Brain microvascular endothelial cell (primary cell): ENCODE data around the gene NYAP1.
A peak's percentile ranks its signal among the peaks of the same experiment; 100 is the strongest.
"Not testable (repeated sequence)": the region's sequence is repeated elsewhere in the genome, so short reads cannot be mapped to it uniquely, and the experiment has no call there.

Source experiments
- DNase-seq: peaks from one replicate; pipeline ENCODE4 v3.0.0-alpha.2; 2020
- H3K27ac ChIP-seq: fragments of 250-450 bp; sonication (Bioruptor Pico); 2 replicates; pipeline ENCODE4 v1.5.1; 2020; ENCODE audit warnings: mild to moderate bottlenecking, moderate library complexity
- H3K27me3 ChIP-seq: fragments of 250-450 bp; sonication (Bioruptor Pico); replicated peaks from 2 replicates; pipeline ENCODE4 v1.5.1; 2020; ENCODE audit warnings: mild to moderate bottlenecking
- H3K36me3 ChIP-seq: fragments of 250-450 bp; sonication (Bioruptor Pico); replicated peaks from 2 replicates; pipeline ENCODE4 v1.5.1; 2020; ENCODE audit warnings: mild to moderate bottlenecking
- H3K4me3 ChIP-seq: 2 replicates; pipeline ENCODE4 v1.5.1; 2011; ENCODE audit warnings: low read depth, mild to moderate bottlenecking, control low read depth, low read length, moderate library complexity
- in situ Hi-C: cut with HindIII; loops from 2 replicates; pipeline ENCODE4 v1.10.0; 2017; ENCODE audit warnings: low sequenced_read_pairs, low pct_ligation_motif_present
- TF ChIP-seq, protein P1 (sequence below): IDR thresholded peaks from 2 replicates; pipeline ENCODE4 v1.5.1; 2011; ENCODE audit warnings: low read depth, mild to moderate bottlenecking, moderate library complexity, low read length, control low read depth, inconsistent platforms; ENCODE audit errors: missing control alignments

NYAP1 gene

DNA sequence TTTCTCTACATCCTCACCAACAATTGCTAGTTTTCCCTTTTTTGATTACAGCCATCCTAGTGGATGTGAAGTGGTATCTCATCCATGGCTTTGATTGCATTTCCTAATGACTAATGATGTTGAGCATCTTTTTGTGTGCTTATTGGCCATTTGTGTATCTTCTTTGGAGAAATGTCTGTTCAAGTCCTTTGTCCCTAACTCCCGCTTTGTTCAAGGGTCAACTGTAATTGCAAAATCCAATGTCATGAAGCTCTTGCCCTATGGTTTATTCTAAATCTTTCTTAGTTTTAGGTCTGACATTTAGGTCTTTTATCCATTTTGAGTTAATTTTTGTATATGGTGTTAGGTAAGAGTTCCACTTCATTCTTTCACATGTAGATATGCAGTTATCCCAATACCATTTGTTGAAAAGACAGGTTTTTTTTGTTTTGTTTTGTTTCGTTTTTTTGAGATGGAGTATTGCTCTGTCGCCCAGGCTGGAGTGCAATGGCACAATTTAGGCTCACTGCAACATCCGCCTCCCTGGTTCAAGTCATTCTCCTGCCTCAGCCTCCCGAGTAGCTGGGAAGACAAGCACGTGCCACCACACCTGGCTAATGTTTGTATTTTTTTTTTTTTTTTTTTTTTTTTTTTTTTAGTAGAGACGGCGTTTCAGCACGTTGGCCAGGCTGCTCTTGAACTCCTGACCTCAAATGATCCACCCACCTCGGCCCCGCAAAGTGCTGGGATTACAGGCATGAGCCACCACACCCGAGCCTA is 44.6 kb downstream of the NYAP1 start:
- H3K27ac ChIP-seq, H3K27me3 ChIP-seq, in situ Hi-C loops, H3K4me3 ChIP-seq, H3K36me3 ChIP-seq, DNase-seq: not testable (repeated sequence)

DNA sequence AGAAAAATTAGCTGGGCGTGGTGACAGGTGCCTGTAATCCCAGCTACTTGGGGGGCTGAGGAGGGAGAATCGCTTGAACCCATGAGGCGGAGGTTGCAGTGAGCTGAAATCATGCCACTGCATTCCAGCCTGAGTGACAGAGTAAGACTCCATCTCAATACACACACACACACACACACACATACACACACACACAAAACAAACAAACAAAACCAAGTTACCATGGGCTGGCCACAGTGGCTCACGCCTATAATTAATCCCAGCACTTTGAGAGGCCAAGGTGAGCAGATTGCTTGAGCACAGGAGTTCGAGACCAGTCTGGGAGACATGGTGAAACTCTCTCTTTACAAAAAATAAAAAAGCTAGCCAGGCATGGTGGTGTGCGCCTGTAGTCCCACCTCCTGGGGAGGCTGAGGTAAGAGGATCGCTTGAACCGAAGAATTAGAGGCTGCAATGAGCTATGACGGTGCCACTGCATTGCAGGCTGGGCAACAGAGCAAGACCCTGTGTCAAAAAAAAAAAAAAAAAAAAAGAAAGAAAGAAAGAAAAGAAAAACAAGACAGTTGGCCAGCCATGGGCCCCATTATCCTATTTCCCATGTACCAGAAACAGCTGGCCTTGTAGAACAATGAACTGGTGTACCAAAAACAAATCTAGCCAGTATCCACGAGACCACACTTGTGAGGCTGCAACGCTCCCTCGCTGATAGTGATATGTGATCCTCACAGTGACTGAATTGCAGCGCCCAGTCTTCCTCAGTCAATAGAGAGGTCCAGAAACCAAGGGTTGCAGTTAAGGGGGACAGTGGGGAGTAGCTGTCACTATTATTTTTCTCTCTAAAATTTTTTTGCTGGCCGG is 48.7 kb downstream of the NYAP1 start:
- in situ Hi-C loops: no loop called here
- Histone ChIP-seq H3K27ac (no peak overlapping the region), H3K27me3 (no peaks in the 10 kb centered on the region), H3K4me3 (no peak overlapping the region), H3K36me3 (no peaks in the 10 kb centered on the region)
- TF ChIP-seq, protein P1, sequence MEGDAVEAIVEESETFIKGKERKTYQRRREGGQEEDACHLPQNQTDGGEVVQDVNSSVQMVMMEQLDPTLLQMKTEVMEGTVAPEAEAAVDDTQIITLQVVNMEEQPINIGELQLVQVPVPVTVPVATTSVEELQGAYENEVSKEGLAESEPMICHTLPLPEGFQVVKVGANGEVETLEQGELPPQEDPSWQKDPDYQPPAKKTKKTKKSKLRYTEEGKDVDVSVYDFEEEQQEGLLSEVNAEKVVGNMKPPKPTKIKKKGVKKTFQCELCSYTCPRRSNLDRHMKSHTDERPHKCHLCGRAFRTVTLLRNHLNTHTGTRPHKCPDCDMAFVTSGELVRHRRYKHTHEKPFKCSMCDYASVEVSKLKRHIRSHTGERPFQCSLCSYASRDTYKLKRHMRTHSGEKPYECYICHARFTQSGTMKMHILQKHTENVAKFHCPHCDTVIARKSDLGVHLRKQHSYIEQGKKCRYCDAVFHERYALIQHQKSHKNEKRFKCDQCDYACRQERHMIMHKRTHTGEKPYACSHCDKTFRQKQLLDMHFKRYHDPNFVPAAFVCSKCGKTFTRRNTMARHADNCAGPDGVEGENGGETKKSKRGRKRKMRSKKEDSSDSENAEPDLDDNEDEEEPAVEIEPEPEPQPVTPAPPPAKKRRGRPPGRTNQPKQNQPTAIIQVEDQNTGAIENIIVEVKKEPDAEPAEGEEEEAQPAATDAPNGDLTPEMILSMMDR: no peak
- no peak for DNase-seq

DNA sequence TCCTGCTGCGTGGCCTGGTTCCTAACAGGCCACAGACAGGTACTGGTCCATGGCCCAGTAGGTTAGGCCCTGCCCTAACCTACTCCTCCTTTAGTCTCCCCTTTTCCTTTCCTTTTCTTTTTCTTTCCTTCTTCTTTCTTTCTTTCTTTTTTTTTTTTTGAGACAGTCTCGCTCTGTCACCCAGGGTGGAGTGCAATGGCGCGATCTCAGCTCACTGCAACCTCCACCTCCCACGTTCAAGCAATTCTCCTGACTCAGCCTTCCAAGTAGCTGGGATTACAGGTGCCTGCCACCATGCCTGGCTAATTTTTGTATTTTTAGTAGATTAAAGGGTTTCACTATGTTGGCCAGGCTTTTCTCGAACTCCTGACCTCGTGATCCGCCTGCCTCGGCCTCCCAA is 52.3 kb downstream of the NYAP1 start:
- H3K27ac ChIP-seq, H3K4me3 ChIP-seq, DNase-seq, H3K36me3 ChIP-seq, in situ Hi-C loops, H3K27me3 ChIP-seq: not testable (repeated sequence)

DNA sequence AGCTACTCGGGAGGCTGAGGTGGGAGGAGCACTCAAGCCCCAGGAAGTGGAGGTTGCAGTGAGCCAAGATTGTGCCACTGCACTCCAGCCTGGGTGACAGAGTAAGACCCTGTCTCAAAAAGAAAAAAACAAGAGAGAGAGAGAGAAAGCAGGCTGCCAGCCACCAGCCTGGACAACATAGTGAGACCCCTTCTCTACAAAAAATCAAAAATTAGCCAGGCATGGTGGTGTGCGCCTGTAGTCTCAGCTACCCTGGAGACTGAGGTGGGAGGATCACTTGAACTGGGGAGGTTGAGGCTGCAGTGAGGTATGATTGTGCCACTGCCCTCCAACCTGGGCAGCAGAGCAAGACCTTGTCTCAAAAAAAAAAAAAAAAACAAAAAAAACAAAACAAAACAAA is 53.0 kb downstream of the NYAP1 start:
- H3K27me3 ChIP-seq, H3K27ac ChIP-seq, DNase-seq, H3K36me3 ChIP-seq, H3K4me3 ChIP-seq, in situ Hi-C loops: not testable (repeated sequence)

DNA sequence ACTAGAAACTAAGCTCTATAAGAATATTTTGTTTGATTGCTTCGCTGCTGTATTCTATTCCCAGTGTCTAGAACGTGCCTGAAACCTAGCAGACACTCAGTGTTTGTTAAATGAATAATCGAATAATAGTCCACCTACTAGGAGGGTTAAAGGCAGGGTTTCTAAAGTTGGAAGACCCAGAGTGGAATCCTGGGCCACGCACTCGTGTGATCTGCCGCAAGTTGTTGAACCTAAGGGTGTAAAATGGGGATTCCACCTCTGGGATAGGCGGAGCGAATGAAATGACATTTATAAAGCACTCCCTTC is 54.6 kb downstream of the NYAP1 start:
- Histone ChIP-seq H3K27me3 (no peaks in the 10 kb centered on the region), H3K4me3 (peak overlapping the region; percentile 45), H3K27ac (no peak overlapping the region), H3K36me3 (no peaks in the 10 kb centered on the region)
- no peak for DNase-seq
- in situ Hi-C loops: no loop called here
- TF ChIP-seq, protein P1: no peak

DNA sequence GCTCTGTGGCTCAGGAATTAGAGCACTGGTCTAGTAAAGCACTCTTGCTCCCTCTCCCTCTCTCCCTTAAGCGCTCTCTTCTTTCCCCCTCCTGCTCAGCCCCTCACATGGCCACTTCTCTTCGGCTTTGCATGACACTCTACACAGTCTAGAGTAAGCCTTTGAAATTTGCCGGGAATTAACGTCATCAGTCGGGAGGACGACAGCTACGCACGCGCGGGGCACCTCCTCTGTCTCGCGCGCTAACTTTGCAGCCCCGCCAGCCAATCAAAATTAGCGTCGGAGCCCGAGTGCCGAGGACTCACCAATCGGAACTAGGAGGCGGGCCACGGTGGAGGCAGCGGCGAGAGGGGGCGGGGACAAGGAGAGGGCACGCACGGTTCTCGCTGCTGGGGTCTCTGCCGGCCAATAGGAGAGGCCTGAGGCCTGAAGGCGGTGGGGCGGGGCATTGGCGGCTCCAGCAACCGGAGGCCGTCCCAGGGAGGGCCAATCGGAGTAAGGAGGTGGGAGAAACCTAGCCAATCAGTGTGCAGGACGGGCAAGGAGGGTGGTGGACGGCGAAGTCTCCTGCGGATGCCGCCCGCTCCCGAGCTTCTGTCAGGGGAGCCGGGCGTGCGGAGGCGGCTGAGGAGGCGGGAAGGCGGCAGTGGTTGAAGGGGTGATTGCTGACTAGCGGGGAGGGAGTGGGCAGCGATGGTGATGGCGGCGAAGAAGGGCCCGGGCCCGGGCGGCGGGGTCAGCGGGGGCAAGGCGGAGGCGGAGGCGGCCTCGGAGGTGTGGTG is 55.1 kb downstream of the NYAP1 start, which contains the start of gene AGFG2:
Gene AGFG2, plus strand, starts transcription at position 550 of the 782 bp plus-strand sequence. Its CDS starts 144 bp downstream, at position 694.
- Histone ChIP-seq H3K27me3 (no peaks in the 10 kb centered on the region), H3K4me3 (peak within 1 kb of the TSS; percentile 69), H3K36me3 (no peaks in the 10 kb centered on the region), H3K27ac (no peak within 1 kb of the TSS)
- TF ChIP-seq, protein P1: no peak
- in situ Hi-C loops: no loop called here
- peak; percentile 100 for DNase-seq

DNA sequence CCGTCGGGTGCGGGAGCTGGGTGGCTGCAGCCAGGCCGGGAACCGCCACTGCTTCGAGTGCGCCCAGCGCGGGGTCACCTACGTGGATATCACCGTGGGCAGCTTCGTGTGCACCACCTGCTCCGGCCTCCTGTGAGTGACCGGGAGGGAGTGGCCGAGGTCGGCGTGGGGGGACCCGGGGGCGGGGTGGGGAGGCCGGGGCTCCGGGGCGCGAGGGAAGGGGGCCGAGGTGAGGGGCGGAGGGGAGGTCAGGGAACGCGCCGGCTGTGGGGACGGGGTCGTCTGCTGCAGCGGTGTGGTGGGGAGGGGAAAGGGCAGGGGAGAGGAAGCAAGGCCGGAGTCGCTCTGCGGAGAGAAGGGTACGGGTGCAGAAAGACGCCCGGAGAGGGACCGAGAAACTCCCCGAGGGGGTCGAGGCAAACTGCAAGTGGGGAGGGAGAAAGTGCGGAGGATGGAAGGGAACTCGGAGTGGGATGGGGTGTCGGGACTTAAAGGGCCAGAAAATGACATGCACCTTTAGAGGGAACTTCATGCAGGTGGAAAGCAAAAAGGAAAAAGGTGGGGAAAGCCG is 55.8 kb downstream of the NYAP1 start:
- Histone ChIP-seq H3K27ac (no peak overlapping the region), H3K27me3 (no peaks in the 10 kb centered on the region), H3K4me3 (peak overlapping the region; percentile 69), H3K36me3 (no peaks in the 10 kb centered on the region)
- TF ChIP-seq, protein P1: no peak
- DNase-seq: no peak
- in situ Hi-C loops: no loop called here
